H1 (cell line): ENCODE data around the gene CACNA1C. TPM values are rescaled to one million over a fixed set of nuclear protein-coding genes. Genes with fewer than 3 reads are reported as not detected.

Experiments used
- BRCA1 ChIP-seq: IDR thresholded peaks from 2 replicates; pipeline ENCODE4 v1.6.1; 2012; ENCODE audit warnings: low read depth, low read length, improper control_type of control experiment
- CTBP2 ChIP-seq: IDR thresholded peaks from 2 replicates; pipeline ENCODE4 v1.7.0; 2011; ENCODE audit warnings: borderline replicate concordance, mild to moderate bottlenecking, moderate library complexity, mixed read lengths, low read length; ENCODE audit not compliant: insufficient read depth, insufficient read length
- POLR2A ChIP-seq, 2 experiments: IDR thresholded peaks; 1 replicate in 1 of 2; 2 replicates in 1 of 2; pipeline ENCODE4 v1.6.1; 2011; ENCODE audit warnings: low read depth in 2 of 2, low read length in 2 of 2, mild to moderate bottlenecking in 2 of 2; ENCODE audit errors: control extremely low read depth in 1 of 2
- RXRA ChIP-seq: IDR thresholded peaks from 2 replicates; pipeline ENCODE4 v1.6.1; 2011; ENCODE audit warnings: low read depth, mild to moderate bottlenecking, low read length, moderate library complexity; ENCODE audit not compliant: insufficient read depth
- SRF ChIP-seq: IDR thresholded peaks from 2 replicates; pipeline ENCODE4 v1.6.1; 2011; ENCODE audit warnings: mild to moderate bottlenecking, low read depth, low read length, moderate library complexity
- SUZ12 ChIP-seq: fragments of 200-600 bp; sonication (generic); IDR thresholded peaks from 2 replicates; pipeline ENCODE4 v1.6.1; 2012; ENCODE audit warnings: mild to moderate bottlenecking, inconsistent platforms, low read length, moderate library complexity, mixed read lengths
- TBP ChIP-seq: IDR thresholded peaks from 2 replicates; pipeline ENCODE4 v1.6.1; 2011; ENCODE audit warnings: low read depth, low read length, improper control_type of control experiment
- ZNF274 ChIP-seq: IDR thresholded peaks from 2 replicates; pipeline ENCODE4 v1.7.0; 2012; ENCODE audit warnings: low read length, borderline replicate concordance; ENCODE audit errors: extremely low read depth
- polyA plus RNA-seq, 7 experiments: library from polyadenylated mRNA; depleted of rRNA in 3 of 7; stranded (reverse) in 5 of 7; unstranded in 2 of 7; fragments of >200 nt in 5 of 7; fragments of 200-250 nt in 2 of 7; gene quantifications; 1 replicate in 5 of 7; 2 replicates in 1 of 7; 4 replicates in 1 of 7; pipeline versions ENCODE4 v1.2.1 to v1.2.3, GENCODE V29; 2011 to 2013; ENCODE audit warnings: missing spikeins in 2 of 7, mixed read lengths in 2 of 7
- total RNA-seq: library from RNA; stranded (reverse); fragmentation: NEBNext Ultra II Directional; extraction: Animal tissue kit (Norgen Biotek cat#: 25700); gene quantifications from 2 replicates; pipeline ENCODE4 v1.2.1, GENCODE V29; 2021
- TF ChIP-seq, protein P1 (sequence below): fragments of 300-600 bp; sonication (generic); IDR thresholded peaks from 2 replicates; pipeline ENCODE4 v1.7.1; 2012; ENCODE audit warnings: low read length, moderate library complexity, mild to moderate bottlenecking, inconsistent platforms; ENCODE audit not compliant: insufficient replicate concordance

Gene CACNA1C
- total and polyA plus RNA-seq, 2 of the 8 experiments (the other 6 are each of a cell fraction or from before 2014, with no cell fraction given): 1.3 TPM

GRCh38 chr12:2191534-2192153 lies 138.9 kb downstream of the CACNA1C start (continued):
- TF ChIP-seq BRCA1 (no peak), POLR2A (IDR thresholded peaks at IDR 0.05; ENCODE audit: control extremely low read depth in 1 of 2, low read depth in 2 of 2, low read length in 2 of 2) (no peak), SUZ12 (no peak), ZNF274 (no peak), TBP (no peak), SRF (no peak), RXRA (no peak), CTBP2 (no peak)
- TF ChIP-seq, protein P1, sequence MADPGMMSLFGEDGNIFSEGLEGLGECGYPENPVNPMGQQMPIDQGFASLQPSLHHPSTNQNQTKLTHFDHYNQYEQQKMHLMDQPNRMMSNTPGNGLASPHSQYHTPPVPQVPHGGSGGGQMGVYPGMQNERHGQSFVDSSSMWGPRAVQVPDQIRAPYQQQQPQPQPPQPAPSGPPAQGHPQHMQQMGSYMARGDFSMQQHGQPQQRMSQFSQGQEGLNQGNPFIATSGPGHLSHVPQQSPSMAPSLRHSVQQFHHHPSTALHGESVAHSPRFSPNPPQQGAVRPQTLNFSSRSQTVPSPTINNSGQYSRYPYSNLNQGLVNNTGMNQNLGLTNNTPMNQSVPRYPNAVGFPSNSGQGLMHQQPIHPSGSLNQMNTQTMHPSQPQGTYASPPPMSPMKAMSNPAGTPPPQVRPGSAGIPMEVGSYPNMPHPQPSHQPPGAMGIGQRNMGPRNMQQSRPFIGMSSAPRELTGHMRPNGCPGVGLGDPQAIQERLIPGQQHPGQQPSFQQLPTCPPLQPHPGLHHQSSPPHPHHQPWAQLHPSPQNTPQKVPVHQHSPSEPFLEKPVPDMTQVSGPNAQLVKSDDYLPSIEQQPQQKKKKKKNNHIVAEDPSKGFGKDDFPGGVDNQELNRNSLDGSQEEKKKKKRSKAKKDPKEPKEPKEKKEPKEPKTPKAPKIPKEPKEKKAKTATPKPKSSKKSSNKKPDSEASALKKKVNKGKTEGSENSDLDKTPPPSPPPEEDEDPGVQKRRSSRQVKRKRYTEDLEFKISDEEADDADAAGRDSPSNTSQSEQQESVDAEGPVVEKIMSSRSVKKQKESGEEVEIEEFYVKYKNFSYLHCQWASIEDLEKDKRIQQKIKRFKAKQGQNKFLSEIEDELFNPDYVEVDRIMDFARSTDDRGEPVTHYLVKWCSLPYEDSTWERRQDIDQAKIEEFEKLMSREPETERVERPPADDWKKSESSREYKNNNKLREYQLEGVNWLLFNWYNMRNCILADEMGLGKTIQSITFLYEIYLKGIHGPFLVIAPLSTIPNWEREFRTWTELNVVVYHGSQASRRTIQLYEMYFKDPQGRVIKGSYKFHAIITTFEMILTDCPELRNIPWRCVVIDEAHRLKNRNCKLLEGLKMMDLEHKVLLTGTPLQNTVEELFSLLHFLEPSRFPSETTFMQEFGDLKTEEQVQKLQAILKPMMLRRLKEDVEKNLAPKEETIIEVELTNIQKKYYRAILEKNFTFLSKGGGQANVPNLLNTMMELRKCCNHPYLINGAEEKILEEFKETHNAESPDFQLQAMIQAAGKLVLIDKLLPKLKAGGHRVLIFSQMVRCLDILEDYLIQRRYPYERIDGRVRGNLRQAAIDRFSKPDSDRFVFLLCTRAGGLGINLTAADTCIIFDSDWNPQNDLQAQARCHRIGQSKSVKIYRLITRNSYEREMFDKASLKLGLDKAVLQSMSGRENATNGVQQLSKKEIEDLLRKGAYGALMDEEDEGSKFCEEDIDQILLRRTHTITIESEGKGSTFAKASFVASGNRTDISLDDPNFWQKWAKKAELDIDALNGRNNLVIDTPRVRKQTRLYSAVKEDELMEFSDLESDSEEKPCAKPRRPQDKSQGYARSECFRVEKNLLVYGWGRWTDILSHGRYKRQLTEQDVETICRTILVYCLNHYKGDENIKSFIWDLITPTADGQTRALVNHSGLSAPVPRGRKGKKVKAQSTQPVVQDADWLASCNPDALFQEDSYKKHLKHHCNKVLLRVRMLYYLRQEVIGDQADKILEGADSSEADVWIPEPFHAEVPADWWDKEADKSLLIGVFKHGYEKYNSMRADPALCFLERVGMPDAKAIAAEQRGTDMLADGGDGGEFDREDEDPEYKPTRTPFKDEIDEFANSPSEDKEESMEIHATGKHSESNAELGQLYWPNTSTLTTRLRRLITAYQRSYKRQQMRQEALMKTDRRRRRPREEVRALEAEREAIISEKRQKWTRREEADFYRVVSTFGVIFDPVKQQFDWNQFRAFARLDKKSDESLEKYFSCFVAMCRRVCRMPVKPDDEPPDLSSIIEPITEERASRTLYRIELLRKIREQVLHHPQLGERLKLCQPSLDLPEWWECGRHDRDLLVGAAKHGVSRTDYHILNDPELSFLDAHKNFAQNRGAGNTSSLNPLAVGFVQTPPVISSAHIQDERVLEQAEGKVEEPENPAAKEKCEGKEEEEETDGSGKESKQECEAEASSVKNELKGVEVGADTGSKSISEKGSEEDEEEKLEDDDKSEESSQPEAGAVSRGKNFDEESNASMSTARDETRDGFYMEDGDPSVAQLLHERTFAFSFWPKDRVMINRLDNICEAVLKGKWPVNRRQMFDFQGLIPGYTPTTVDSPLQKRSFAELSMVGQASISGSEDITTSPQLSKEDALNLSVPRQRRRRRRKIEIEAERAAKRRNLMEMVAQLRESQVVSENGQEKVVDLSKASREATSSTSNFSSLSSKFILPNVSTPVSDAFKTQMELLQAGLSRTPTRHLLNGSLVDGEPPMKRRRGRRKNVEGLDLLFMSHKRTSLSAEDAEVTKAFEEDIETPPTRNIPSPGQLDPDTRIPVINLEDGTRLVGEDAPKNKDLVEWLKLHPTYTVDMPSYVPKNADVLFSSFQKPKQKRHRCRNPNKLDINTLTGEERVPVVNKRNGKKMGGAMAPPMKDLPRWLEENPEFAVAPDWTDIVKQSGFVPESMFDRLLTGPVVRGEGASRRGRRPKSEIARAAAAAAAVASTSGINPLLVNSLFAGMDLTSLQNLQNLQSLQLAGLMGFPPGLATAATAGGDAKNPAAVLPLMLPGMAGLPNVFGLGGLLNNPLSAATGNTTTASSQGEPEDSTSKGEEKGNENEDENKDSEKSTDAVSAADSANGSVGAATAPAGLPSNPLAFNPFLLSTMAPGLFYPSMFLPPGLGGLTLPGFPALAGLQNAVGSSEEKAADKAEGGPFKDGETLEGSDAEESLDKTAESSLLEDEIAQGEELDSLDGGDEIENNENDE: no peak
